ENCODE data around the gene COX4I2.

DNA sequence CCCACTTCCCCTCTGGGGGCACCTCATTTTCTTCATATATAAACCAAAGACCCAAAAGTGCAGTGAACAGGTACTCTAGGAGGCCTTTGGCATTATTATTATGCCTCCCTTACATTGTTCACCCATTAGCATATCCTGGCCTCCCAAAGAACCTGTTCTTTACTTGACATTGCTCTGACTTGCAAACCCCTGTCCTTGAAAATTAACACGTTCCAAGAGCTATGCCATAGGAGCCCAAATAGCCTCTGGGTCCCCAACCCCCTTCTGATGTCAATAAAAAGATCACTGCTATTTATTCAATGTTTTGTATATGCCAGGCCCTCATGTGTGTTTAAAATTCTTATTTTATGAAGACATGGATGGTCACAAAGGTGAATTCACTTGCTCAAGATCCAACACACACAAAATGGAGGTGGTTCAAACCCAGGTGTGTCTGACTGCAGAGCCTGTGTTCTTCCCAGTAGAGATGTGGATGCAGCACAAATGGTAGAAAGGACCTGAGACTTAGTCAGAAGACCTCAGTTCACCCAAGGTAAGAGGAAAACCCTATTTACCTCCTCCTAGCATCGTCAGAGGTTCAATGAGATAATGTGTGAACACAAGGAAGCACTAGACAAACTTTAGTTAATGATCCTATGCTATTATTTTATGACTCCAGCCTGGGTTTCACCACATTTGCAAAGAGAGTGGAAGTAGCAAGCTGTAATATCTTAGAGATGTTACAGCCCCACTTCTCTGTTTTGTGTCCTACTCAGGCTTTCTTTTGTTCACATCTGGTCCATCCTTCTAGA is 48.3 kb downstream of the COX4I2 start:
- TF ChIP-seq, protein P1, sequence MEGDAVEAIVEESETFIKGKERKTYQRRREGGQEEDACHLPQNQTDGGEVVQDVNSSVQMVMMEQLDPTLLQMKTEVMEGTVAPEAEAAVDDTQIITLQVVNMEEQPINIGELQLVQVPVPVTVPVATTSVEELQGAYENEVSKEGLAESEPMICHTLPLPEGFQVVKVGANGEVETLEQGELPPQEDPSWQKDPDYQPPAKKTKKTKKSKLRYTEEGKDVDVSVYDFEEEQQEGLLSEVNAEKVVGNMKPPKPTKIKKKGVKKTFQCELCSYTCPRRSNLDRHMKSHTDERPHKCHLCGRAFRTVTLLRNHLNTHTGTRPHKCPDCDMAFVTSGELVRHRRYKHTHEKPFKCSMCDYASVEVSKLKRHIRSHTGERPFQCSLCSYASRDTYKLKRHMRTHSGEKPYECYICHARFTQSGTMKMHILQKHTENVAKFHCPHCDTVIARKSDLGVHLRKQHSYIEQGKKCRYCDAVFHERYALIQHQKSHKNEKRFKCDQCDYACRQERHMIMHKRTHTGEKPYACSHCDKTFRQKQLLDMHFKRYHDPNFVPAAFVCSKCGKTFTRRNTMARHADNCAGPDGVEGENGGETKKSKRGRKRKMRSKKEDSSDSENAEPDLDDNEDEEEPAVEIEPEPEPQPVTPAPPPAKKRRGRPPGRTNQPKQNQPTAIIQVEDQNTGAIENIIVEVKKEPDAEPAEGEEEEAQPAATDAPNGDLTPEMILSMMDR (IDR thresholded peaks at IDR 0.05), result no peak
- TF ChIP-seq POLR2A (IDR thresholded peaks at IDR 0.05), result no peak
